Progenitor cell of endocrine pancreas (in vitro differentiated cells): ENCODE data around the gene AMZ1. TPM values are rescaled to one million over a fixed set of nuclear protein-coding genes. Genes with fewer than 3 reads are reported as not detected.

Source experiments
- DNase-seq: peaks from one replicate; pipeline ENCODE4 v3.0.0; 2021; ENCODE audit warnings: low spot score; ENCODE audit not compliant: unreplicated experiment
- H3K27ac Mint-ChIP-seq: 2 replicates; pipeline ENCODE4 v1.8.0; 2021; ENCODE audit warnings: mild to moderate bottlenecking, moderate library complexity, mixed read lengths
- H3K27me3 Mint-ChIP-seq: 2 replicates; pipeline ENCODE4 v1.8.0; 2021; ENCODE audit warnings: mixed read lengths
- H3K36me3 Mint-ChIP-seq: 2 replicates; pipeline ENCODE4 v1.8.0; 2022; ENCODE audit warnings: mixed read lengths; ENCODE audit not compliant: insufficient read depth
- H3K4me1 Mint-ChIP-seq: 2 replicates; pipeline ENCODE4 v1.8.0; 2021; ENCODE audit warnings: low read depth, mixed read lengths
- H3K4me3 Mint-ChIP-seq: 2 replicates; pipeline ENCODE4 v1.8.0; 2021; ENCODE audit warnings: low read depth, mild to moderate bottlenecking, moderate library complexity, mixed read lengths
- H3K9me3 Mint-ChIP-seq: 2 replicates; pipeline ENCODE4 v1.8.0; 2021; ENCODE audit warnings: low read depth, mixed read lengths
- total RNA-seq: library from RNA; stranded (reverse); gene quantifications from 2 replicates; pipeline ENCODE4 v1.2.1, GENCODE V29; 2021
- TF ChIP-seq, protein P1 (sequence below): fragments of 200-600 bp; sonication (generic); IDR thresholded peaks from one replicate; pipeline ENCODE4 v1.5.0; 2021; ENCODE audit warnings: antibody characterized with exemption, mild to moderate bottlenecking; ENCODE audit not compliant: unreplicated experiment

The AMZ1 gene
- total RNA-seq, 1 donor from 2014 or later: 0.19 TPM

- TF ChIP-seq, protein P1, sequence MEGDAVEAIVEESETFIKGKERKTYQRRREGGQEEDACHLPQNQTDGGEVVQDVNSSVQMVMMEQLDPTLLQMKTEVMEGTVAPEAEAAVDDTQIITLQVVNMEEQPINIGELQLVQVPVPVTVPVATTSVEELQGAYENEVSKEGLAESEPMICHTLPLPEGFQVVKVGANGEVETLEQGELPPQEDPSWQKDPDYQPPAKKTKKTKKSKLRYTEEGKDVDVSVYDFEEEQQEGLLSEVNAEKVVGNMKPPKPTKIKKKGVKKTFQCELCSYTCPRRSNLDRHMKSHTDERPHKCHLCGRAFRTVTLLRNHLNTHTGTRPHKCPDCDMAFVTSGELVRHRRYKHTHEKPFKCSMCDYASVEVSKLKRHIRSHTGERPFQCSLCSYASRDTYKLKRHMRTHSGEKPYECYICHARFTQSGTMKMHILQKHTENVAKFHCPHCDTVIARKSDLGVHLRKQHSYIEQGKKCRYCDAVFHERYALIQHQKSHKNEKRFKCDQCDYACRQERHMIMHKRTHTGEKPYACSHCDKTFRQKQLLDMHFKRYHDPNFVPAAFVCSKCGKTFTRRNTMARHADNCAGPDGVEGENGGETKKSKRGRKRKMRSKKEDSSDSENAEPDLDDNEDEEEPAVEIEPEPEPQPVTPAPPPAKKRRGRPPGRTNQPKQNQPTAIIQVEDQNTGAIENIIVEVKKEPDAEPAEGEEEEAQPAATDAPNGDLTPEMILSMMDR: no peak
- no peaks in the 10 kb centered on the region for H3K9me3 Mint-ChIP-seq
- no peak overlapping the region for H3K4me3 Mint-ChIP-seq
- H3K36me3 Mint-ChIP-seq: peaks cover 5% of the 10 kb centered on the region
- H3K27ac Mint-ChIP-seq: peak overlapping the region; percentile 56
- no peaks in the 10 kb centered on the region for H3K27me3 Mint-ChIP-seq
- no peak for DNase-seq
- H3K4me1 Mint-ChIP-seq: no peaks in the 10 kb centered on the region
Observed at GRCh38 chr7:2652736-2653060, 35.3 kb upstream of the AMZ1 start.

DNA sequence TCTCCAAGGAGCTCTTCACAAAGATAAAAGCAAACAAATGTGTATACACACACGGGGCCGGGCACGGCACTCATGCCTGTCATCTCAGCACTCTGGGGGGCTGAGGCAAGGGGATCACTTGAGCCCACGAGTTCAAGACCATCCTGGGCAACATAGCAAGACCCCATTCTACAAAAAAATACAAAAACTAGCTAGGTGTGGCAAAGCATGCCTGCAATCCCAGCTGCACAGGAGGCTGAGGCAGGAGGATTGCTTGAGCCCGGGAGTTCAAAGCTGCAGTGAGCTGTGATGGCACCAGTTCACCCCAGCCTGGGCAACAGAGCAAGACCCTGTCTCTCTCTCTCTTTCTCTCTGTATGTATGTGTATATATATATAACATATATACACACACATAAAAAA, 33.9 kb upstream of the AMZ1 start:
- DNase-seq: no peak
- Mint-ChIP-seq H3K27me3 (no peaks in the 10 kb centered on the region), H3K4me3 (no peak overlapping the region), H3K36me3 (peaks cover 5% of the 10 kb centered on the region), H3K27ac (no peak overlapping the region), H3K9me3 (no peaks in the 10 kb centered on the region), H3K4me1 (no peaks in the 10 kb centered on the region)
- TF ChIP-seq, protein P1: no peak

DNA sequence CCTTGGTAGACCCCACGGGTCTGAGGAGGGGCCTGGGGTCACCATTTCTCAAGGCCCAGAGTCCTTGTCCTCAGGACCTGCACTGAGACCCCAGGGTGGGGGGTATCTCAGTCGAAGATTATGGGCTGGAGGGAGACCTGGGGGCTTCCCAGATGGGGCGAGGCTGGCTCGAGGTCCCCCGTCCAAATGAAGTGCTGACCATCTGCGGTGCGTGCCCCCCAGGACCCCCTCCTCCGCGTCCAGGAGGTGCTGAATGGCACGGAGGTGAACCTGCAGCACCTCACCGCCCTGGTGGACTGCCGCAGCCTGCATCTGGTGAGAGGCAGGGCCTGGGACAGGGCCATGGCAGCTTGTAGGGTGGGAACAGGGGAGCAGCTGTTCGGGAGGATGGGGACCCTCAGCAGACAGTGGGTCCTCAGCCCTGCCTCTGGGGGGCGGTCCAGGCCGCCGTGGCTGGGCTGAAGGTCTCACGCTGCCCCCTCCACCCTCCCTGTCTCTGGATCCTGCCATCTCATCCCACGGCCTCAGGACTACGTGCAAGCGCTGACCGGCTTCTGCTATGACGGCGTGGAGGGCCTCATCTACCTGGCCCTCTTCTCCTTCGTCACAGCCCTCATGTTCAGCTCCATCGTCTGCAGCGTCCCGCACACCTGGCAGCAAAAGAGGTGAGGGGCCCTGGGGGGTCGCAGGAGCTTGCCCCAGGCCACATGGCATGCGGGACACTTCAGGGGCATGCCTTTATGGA, 32.0 kb upstream of the AMZ1 start:
- Mint-ChIP-seq H3K36me3 (peaks cover 5% of the 10 kb centered on the region), H3K4me3 (no peak overlapping the region), H3K27ac (no peak overlapping the region), H3K9me3 (no peaks in the 10 kb centered on the region), H3K4me1 (no peaks in the 10 kb centered on the region), H3K27me3 (no peaks in the 10 kb centered on the region)
- no peak for DNase-seq
- TF ChIP-seq, protein P1: no peak

DNA sequence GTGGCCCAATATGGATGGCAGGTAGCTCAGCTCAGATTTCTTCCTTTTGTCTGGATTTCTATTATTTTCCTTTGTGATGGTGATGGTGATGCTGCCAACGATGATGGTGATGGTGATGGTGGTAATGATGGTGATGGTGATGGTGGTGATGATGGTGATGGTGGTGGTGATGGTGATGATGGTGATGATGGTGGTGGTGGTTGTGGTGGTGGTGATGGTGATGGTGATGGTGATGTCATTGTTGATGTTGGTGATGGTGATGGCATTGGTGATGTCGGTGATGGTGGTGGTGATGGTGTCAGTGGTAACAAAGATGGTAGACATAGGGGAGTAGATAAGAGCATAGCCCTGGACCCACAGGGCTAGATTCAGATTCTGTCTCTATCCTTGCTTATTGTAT, 30.8 kb upstream of the AMZ1 start:
- no peak for DNase-seq
- Mint-ChIP-seq H3K4me1 (no peaks in the 10 kb centered on the region), H3K27ac (peak overlapping the region; percentile 3), H3K9me3 (no peaks in the 10 kb centered on the region), H3K4me3 (no peak overlapping the region), H3K36me3 (peaks cover 5% of the 10 kb centered on the region), H3K27me3 (no peaks in the 10 kb centered on the region)
- TF ChIP-seq, protein P1: no peak

DNA sequence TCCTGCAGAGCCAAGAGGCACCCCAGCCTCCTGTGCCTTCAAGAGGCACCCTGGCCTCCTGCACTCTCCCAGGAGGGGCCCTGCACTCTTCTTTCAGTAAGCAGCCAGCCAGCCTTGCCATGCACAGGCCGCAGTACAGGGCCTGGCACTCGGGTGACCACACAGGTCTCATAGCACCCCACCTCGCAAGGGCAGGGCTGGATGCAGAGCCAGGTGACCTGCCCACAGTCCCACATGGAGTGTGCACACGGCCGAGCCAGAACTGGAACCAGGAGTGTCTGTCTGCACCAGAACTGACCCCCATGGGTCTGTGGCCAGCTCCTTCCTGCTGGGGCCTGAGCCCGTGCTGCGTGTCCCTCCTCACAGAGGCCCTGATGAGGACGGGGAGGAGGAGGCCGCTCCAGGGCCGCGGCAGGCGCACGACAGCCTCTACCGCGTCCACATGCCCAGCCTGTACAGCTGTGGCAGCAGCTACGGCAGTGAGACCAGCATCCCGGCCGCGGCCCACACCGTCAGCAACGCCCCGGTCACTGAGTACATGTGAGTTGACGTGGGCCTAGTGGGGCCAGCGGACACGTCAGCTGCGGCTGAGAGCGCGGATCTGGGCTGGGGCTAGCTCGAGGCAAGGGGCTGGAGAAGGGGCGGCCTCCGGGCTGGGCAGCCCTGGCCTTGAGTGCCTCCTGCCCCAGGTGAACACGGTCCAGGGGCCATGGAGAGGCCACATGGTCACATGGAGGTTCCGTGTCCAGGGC, 29.9 kb upstream of the AMZ1 start:
- H3K27ac Mint-ChIP-seq: no peak overlapping the region
- peaks cover 3% of the 10 kb centered on the region for H3K36me3 Mint-ChIP-seq
- no peaks in the 10 kb centered on the region for H3K9me3 Mint-ChIP-seq
- TF ChIP-seq, protein P1: no peak
- DNase-seq: no peak
- no peaks in the 10 kb centered on the region for H3K27me3 Mint-ChIP-seq
- H3K4me1 Mint-ChIP-seq: no peaks in the 10 kb centered on the region
- H3K4me3 Mint-ChIP-seq: no peak overlapping the region
